ENCODE results near the gene CLDN14.

CLDN14 gene, protein sequence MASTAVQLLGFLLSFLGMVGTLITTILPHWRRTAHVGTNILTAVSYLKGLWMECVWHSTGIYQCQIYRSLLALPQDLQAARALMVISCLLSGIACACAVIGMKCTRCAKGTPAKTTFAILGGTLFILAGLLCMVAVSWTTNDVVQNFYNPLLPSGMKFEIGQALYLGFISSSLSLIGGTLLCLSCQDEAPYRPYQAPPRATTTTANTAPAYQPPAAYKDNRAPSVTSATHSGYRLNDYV

GRCh38 chr21:36479415-36480402, at the start of gene CLDN14:
Gene CLDN14 (minus strand): TSS chr21:36480122. CDS start chr21:36461695, 18,427 bp downstream.
- no peak for DNase-seq (ENCODE audit: low spot score)

- no peak for DNase-seq (ENCODE audit: low spot score)
Observed at GRCh38 chr21:36528716-36529115, 48.8 kb upstream of the CLDN14 start.

GRCh38 chr21:36527317-36527716, 47.4 kb upstream of the CLDN14 start:
- DNase-seq (ENCODE audit: low spot score), result no peak

- no peak for DNase-seq (ENCODE audit: low spot score)
Observed at GRCh38 chr21:36526104-36526503, 46.2 kb upstream of the CLDN14 start.

GRCh38 chr21:36524477-36524876, 44.6 kb upstream of the CLDN14 start:
- no peak for DNase-seq (ENCODE audit: low spot score)

GRCh38 chr21:36522219-36522808, 42.4 kb upstream of the CLDN14 start:
- no peak for DNase-seq (ENCODE audit: low spot score)

DNA sequence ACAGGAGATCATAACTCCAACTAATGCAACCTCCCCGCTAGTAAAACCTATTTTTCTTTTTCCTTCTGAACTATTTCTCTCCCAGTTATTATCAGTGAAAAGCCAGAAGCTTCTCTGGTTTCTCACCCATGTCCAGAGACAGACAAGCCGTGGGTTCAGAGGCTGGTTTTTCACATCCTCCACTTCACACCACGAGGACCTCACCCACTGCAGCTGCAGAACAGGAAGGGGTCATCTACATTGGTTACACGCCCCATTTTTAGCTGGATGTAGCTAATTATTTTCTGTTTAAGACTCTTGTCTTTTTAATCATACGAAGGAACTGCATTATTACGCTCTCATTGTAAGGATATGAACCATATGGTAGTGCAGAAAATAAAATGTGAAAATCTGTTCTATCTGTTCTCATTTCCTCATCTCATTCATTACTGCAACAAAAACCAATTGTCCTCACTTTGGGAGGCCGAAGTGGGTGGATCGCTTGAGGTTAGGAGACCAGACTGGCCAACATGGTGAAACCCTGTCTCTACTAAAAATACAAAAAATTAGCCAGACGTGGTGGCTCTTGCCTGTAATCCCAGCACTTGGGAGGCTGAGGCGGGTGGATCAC, 39.1 kb upstream of the CLDN14 start:
- DNase-seq (ENCODE audit: low spot score), result no peak

- no peak for DNase-seq (ENCODE audit: low spot score)
Observed at GRCh38 chr21:36517366-36518075, 37.6 kb upstream of the CLDN14 start.

- no peak for DNase-seq (ENCODE audit: low spot score)
Observed at GRCh38 chr21:36516281-36516680, 36.4 kb upstream of the CLDN14 start.

DNA sequence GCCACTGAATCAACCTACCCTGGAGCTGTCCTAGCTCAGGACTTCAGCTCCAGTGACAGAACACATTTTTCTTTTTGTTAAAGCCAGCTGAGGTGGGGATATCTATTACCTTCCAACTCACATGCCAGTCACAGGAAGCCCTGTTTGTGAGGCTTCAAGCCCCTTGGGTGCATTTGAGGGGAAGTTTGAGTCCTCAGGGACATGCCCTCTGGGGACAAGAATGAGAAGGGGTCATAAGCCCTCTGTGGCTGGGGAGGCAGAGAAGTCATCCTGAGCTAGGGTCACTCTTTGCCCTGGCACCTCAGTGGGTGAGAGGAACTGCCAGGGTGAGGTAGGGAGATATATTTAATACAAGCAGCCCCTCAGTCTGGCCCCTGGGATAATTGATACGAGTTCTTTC, 33.5 kb upstream of the CLDN14 start:
- no peak for DNase-seq (ENCODE audit: low spot score)

GRCh38 chr21:36512971-36513370, 33.0 kb upstream of the CLDN14 start:
- no peak for DNase-seq (ENCODE audit: low spot score)

GRCh38 chr21:36511484-36512220, 31.7 kb upstream of the CLDN14 start:
- DNase-seq (ENCODE audit: low spot score), result no peak

DNA sequence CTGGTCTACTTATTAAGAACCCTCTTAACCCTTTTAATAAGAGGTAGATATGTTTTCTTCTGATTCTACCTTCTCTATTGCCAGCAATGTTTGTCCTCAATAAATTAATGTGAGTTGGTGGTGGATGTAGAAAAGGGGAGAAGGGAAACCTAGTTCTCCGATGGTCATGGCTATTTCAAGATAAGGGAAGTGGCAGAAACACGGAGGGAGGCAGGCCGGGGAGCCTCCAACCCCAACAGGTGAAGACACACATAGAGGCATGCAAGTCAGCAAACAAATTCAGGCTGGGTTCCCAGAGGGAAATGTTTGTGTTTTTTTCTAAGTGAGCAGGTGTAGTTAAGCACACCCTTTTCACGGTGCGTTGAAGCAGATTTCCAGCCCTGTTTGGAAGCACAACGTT, 31.0 kb upstream of the CLDN14 start:
- no peak for DNase-seq (ENCODE audit: low spot score)

GRCh38 chr21:36509973-36510664, 30.2 kb upstream of the CLDN14 start:
- DNase-seq (ENCODE audit: low spot score), result no peak

DNA sequence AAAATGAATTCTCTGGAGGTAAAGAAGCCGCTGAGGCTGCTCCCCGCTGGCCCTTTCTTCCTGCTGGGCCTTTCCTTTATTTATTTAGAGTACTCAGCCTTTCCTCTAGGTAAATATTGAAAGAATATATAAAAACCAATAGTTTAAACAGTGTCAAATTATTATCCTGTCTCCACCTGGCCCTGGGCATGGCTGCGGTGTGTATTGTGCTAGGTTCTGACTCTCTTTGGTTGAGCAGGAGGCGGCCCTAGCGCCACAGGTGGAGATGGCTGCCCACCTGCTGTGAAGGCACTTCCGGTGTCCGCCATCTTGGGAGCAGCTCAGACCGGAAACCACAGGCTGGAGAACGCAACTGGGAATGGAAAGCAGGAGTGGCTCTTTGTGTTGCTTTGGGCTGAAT, 29.0 kb upstream of the CLDN14 start:
- DNase-seq (ENCODE audit: low spot score), result no peak

GRCh38 chr21:36507397-36508018, 27.6 kb upstream of the CLDN14 start:
- no peak for DNase-seq (ENCODE audit: low spot score)

- DNase-seq (ENCODE audit: low spot score), result no peak
Observed at GRCh38 chr21:36506482-36506881, 26.6 kb upstream of the CLDN14 start.

GRCh38 chr21:36504067-36505058, 24.4 kb upstream of the CLDN14 start:
- peak; percentile 24 for DNase-seq (ENCODE audit: low spot score)

- DNase-seq (ENCODE audit: low spot score), result no peak
Observed at GRCh38 chr21:36502365-36502764, 22.4 kb upstream of the CLDN14 start.
